ENCODE measurements around the gene PDE3A.

Gene PDE3A

GRCh38 chr12:20561871-20562270 is 193.5 kb downstream of the PDE3A start:
- TF ChIP-seq JUND (IDR thresholded peaks at IDR 0.05; ENCODE audit: low read depth), result no peak
- no peak for DNase-seq (ENCODE audit: low read depth in 1 of 2, low spot score in 1 of 2)
- in situ Hi-C loops (cut with HindIII; ENCODE audit: low pct_unique_long_range_greater_than_20kb, low sequenced_read_pairs), result no loop called here

- in situ Hi-C loops (cut with HindIII; ENCODE audit: low pct_unique_long_range_greater_than_20kb, low sequenced_read_pairs), result no loop called here
Observed at GRCh38 chr12:20567413-20567812, 199.1 kb downstream of the PDE3A start.

GRCh38 chr12:20572451-20572850 is 204.1 kb downstream of the PDE3A start:
- in situ Hi-C loops (cut with HindIII; ENCODE audit: low pct_unique_long_range_greater_than_20kb, low sequenced_read_pairs), result no loop called here
- TF ChIP-seq JUND (IDR thresholded peaks at IDR 0.05; ENCODE audit: low read depth), result no peak
- DNase-seq (ENCODE audit: low read depth in 1 of 2, low spot score in 1 of 2), result no peak

More at GRCh38 chr12:20567413-20567812, 199.1 kb downstream of the PDE3A start:
- no peak for TF ChIP-seq JUND (IDR thresholded peaks at IDR 0.05; ENCODE audit: low read depth)
- no peak for DNase-seq (ENCODE audit: low read depth in 1 of 2, low spot score in 1 of 2)

DNA sequence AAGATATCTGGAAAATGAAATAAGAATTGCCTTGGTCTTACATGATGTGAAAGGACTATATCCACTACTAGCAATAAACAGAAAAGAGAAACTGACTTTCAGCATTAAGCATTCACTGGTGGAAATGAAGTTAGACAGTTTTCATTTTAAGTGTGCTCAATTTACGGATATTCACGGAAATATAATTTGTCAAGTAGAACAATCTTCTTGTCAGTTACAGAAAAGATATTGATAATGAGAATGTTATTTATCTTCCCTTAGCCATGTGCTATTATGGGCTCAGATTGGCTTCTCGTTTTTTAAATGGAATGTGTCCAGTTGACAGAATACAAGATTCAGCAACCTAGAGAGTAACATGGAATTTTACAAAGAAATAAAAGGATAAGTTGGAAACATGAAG is 208.2 kb downstream of the PDE3A start:
- no peak for DNase-seq (ENCODE audit: low read depth in 1 of 2, low spot score in 1 of 2)
- no peak for TF ChIP-seq JUND (IDR thresholded peaks at IDR 0.05; ENCODE audit: low read depth)
- in situ Hi-C loops (cut with HindIII; ENCODE audit: low pct_unique_long_range_greater_than_20kb, low sequenced_read_pairs), result no loop called here

DNA sequence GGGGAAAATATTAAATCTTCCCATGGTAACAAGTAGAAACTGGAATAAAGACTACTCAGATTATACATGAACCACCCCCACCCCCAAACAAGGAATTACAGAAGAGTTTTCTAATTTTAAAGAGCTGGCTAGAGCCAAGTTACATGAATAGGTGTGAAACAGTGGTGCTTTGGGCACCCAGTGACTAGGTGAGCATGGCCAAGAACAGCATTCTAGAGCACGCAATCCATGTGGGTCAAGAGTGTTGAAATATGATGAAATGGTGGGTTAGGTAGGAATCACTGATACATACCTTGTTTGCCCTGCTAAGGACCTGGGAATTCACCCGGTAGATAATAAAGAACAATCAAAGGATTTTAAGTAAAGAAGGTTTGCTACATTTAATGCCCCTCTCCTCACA is 208.7 kb downstream of the PDE3A start:
- no peak for DNase-seq (ENCODE audit: low read depth in 1 of 2, low spot score in 1 of 2)
- TF ChIP-seq JUND (IDR thresholded peaks at IDR 0.05; ENCODE audit: low read depth), result no peak
- in situ Hi-C loops (cut with HindIII; ENCODE audit: low pct_unique_long_range_greater_than_20kb, low sequenced_read_pairs), result no loop called here

- TF ChIP-seq JUND (IDR thresholded peaks at IDR 0.05; ENCODE audit: low read depth), result no peak
- in situ Hi-C loops (cut with HindIII; ENCODE audit: low pct_unique_long_range_greater_than_20kb, low sequenced_read_pairs), result no loop called here
- DNase-seq (ENCODE audit: low read depth in 1 of 2, low spot score in 1 of 2), result no peak
Observed at GRCh38 chr12:20578142-20578541, 209.8 kb downstream of the PDE3A start.

GRCh38 chr12:20585055-20585625 is 216.8 kb downstream of the PDE3A start:
- TF ChIP-seq JUND (IDR thresholded peaks at IDR 0.05; ENCODE audit: low read depth), result no peak
- no peak for DNase-seq (ENCODE audit: low read depth in 1 of 2, low spot score in 1 of 2)
- in situ Hi-C loops (cut with HindIII; ENCODE audit: low pct_unique_long_range_greater_than_20kb, low sequenced_read_pairs), result no loop called here

GRCh38 chr12:20585913-20586312 is 217.6 kb downstream of the PDE3A start:
- no peak for DNase-seq (ENCODE audit: low read depth in 1 of 2, low spot score in 1 of 2)
- in situ Hi-C loops (cut with HindIII; ENCODE audit: low pct_unique_long_range_greater_than_20kb, low sequenced_read_pairs), result no loop called here
- TF ChIP-seq JUND (IDR thresholded peaks at IDR 0.05; ENCODE audit: low read depth), result no peak

GRCh38 chr12:20588042-20588441 is 219.7 kb downstream of the PDE3A start:
- in situ Hi-C loops (cut with HindIII; ENCODE audit: low pct_unique_long_range_greater_than_20kb, low sequenced_read_pairs), result no loop called here
- no peak for TF ChIP-seq JUND (IDR thresholded peaks at IDR 0.05; ENCODE audit: low read depth)

GRCh38 chr12:20590570-20590969 is 222.2 kb downstream of the PDE3A start:
- in situ Hi-C loops (cut with HindIII; ENCODE audit: low pct_unique_long_range_greater_than_20kb, low sequenced_read_pairs), result no loop called here

More at GRCh38 chr12:20588042-20588441, 219.7 kb downstream of the PDE3A start:
- no peak for DNase-seq (ENCODE audit: low read depth in 1 of 2, low spot score in 1 of 2)

GRCh38 chr12:20592556-20592955 is 224.2 kb downstream of the PDE3A start:
- TF ChIP-seq JUND (IDR thresholded peaks at IDR 0.05; ENCODE audit: low read depth), result no peak
- DNase-seq (ENCODE audit: low read depth in 1 of 2, low spot score in 1 of 2), result no peak
- in situ Hi-C loops (cut with HindIII; ENCODE audit: low pct_unique_long_range_greater_than_20kb, low sequenced_read_pairs), result no loop called here

More at GRCh38 chr12:20590570-20590969, 222.2 kb downstream of the PDE3A start:
- no peak for TF ChIP-seq JUND (IDR thresholded peaks at IDR 0.05; ENCODE audit: low read depth)
- DNase-seq (ENCODE audit: low read depth in 1 of 2, low spot score in 1 of 2), result no peak

DNA sequence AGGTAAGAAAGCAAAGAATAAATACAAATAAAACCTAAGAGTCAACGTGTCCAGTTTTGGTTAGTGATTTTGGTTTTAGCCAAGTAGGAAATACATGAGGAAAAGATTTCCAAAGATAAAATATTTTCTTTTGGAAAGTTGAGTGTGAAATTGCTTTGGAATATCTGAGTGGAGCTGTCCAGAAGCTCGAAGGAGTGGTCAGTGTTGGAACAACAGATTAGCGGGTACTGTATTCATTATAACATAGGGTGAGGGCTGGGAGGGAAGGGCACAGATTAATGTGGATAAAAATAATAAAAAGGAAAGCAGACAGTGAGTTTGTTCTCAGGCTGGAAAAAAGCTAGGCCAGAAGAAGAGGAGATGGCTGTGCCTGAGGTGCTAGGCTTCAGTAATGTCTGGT is 225.3 kb downstream of the PDE3A start:
- DNase-seq (ENCODE audit: low read depth in 1 of 2, low spot score in 1 of 2), result no peak
- in situ Hi-C loops (cut with HindIII; ENCODE audit: low pct_unique_long_range_greater_than_20kb, low sequenced_read_pairs), result no loop called here
- no peak for TF ChIP-seq JUND (IDR thresholded peaks at IDR 0.05; ENCODE audit: low read depth)

GRCh38 chr12:20596061-20596460 is 227.7 kb downstream of the PDE3A start:
- in situ Hi-C loops (cut with HindIII; ENCODE audit: low pct_unique_long_range_greater_than_20kb, low sequenced_read_pairs), result no loop called here
- no peak for DNase-seq (ENCODE audit: low read depth in 1 of 2, low spot score in 1 of 2)
- no peak for TF ChIP-seq JUND (IDR thresholded peaks at IDR 0.05; ENCODE audit: low read depth)

DNA sequence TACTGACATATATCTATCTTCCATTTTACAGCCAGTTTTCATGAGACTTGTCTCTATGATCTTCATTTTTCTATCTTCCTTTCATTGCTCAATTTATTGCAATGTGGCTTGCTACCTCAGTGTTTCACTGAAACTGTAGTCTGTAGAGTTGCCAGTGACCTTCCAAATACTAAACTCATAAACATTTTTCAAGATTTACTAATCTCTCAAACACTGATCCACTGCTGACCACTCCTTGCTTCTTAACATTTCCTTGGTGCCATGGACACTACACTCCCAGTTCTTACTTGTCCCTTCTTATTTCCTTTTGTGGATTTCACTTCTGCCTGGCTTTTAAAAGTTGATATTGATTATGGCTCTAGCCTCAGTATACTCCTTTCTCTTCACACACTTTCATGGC is 231.4 kb downstream of the PDE3A start:
- in situ Hi-C loops (cut with HindIII; ENCODE audit: low pct_unique_long_range_greater_than_20kb, low sequenced_read_pairs), result no loop called here

More for the DNA sequence above, 231.4 kb downstream of the PDE3A start:
- DNase-seq (ENCODE audit: low read depth in 1 of 2, low spot score in 1 of 2), result no peak
- TF ChIP-seq JUND (IDR thresholded peaks at IDR 0.05; ENCODE audit: low read depth), result no peak

All from T47D (cell line).